H1 (cell line): Measurements from ENCODE around the gene LITAFD. TPM values are rescaled to one million over a fixed set of nuclear protein-coding genes. Genes with fewer than 3 reads are reported as not detected.

Experiments
- CTCF ChIA-PET: fragments of 300-600 bp; sonication (Branson Sonifier 250); formaldehyde crosslinking; loops from one replicate; lab custom pipeline; 2021; ENCODE audit not compliant: partially characterized antibody; lab: Charles Lee
- POLR2A ChIA-PET: fragments of 300-600 bp; sonication (Branson Sonifier 250); formaldehyde crosslinking; loops from one replicate; lab custom pipeline; 2021; ENCODE audit warnings: inconsistent platforms; ENCODE audit not compliant: partially characterized antibody; lab: Charles Lee
- DNase-seq, 2 experiments: peaks; one replicate each; pipeline versions ENCODE4 v3.0.0 to v3.0.0-alpha.2; 2010 to 2022; ENCODE audit warnings: low spot score in 2 of 2, low read depth in 1 of 2, mixed read lengths in 1 of 2
- FAIRE-seq: peaks from 2 replicates; lab custom pipeline; 2011; peaks lifted over from hg19 to GRCh38; lab: Jason Lieb, UNC
- H2AFZ ChIP-seq: 2 replicates; pipeline ENCODE4 v1.8.1; 2012; ENCODE audit warnings: low read length, inconsistent platforms
- H2AK5ac ChIP-seq: 2 replicates; pipeline ENCODE4 v1.6.1; 2013; ENCODE audit warnings: low read depth, low read length
- H2BK120ac ChIP-seq: replicated peaks from 2 replicates; pipeline ENCODE3; 2013; ENCODE audit warnings: low read depth, low read length, inconsistent platforms
- H2BK12ac ChIP-seq: 2 replicates; pipeline ENCODE4 v1.6.1; 2013; ENCODE audit warnings: low read depth, low read length
- H2BK15ac ChIP-seq: 2 replicates; pipeline ENCODE4 v1.6.1; 2013; ENCODE audit warnings: low read length
- H2BK20ac ChIP-seq: 2 replicates; pipeline ENCODE4 v1.6.1; 2013; ENCODE audit warnings: low read length
- H2BK5ac ChIP-seq: 2 replicates; pipeline ENCODE4 v1.6.1; 2013; ENCODE audit warnings: low read depth, low read length
- H3K14ac ChIP-seq: 2 replicates; pipeline ENCODE4 v1.6.1; 2013; ENCODE audit warnings: inconsistent platforms; ENCODE audit not compliant: insufficient read length
- H3K18ac ChIP-seq: 2 replicates; pipeline ENCODE4 v1.6.1; 2013; ENCODE audit warnings: low read length; ENCODE audit errors: extremely low read depth
- H3K23ac ChIP-seq: 2 replicates; pipeline ENCODE4 v1.6.1; 2013; ENCODE audit warnings: inconsistent platforms; ENCODE audit not compliant: insufficient read length
- H3K23me2 ChIP-seq: 2 replicates; pipeline ENCODE4 v1.6.1; 2013; ENCODE audit warnings: low read depth, low read length
- H3K27ac ChIP-seq: 2 replicates; pipeline ENCODE4 v1.6.1; 2011; ENCODE audit warnings: low read depth, low read length, inconsistent platforms
- H3K27me3 ChIP-seq, 4 experiments: replicated peaks in 1 of 4; 1 replicate in 1 of 4; 2 replicates in 3 of 4; pipeline versions ENCODE4 v1.6.1 to v1.8.1; 2011 to 2013; ENCODE audit warnings: low read length in 3 of 4, mild to moderate bottlenecking in 3 of 4, inconsistent platforms in 2 of 4, mixed read lengths in 2 of 4, moderate library complexity in 1 of 4; ENCODE audit not compliant: control insufficient read depth in 3 of 4, insufficient read depth in 3 of 4; ENCODE audit errors: extremely low read depth in 1 of 4
- H3K36me3 ChIP-seq, 4 experiments: 2 replicates each; pipeline versions ENCODE4 v1.6.1 to v1.8.1; 2011 to 2013; ENCODE audit warnings: mild to moderate bottlenecking in 4 of 4, low read length in 3 of 4, moderate library complexity in 2 of 4, control low read depth in 1 of 4, inconsistent platforms in 1 of 4; ENCODE audit not compliant: insufficient read depth in 4 of 4, control insufficient read depth in 2 of 4
- H3K4ac ChIP-seq: replicated peaks from 2 replicates; pipeline ENCODE3; 2013; ENCODE audit warnings: low read length, low read depth, mixed read lengths, inconsistent platforms; ENCODE audit not compliant: insufficient read length
- H3K4me1 ChIP-seq, 4 experiments: replicated peaks in 1 of 4; 1 replicate in 1 of 4; 2 replicates in 3 of 4; pipeline versions ENCODE4 v1.6.1 to v1.8.1; 2011 to 2013; ENCODE audit warnings: low read length in 3 of 4, inconsistent platforms in 2 of 4, mixed read lengths in 1 of 4; ENCODE audit not compliant: insufficient read depth in 4 of 4, control insufficient read depth in 3 of 4
- H3K4me2 ChIP-seq, 2 experiments: 2 replicates each; pipeline versions ENCODE4 v1.6.1 to v1.8.1; 2011 to 2013; ENCODE audit warnings: low read depth in 2 of 2, low read length in 2 of 2, control low read depth in 1 of 2, inconsistent platforms in 1 of 2, mild to moderate bottlenecking in 1 of 2; ENCODE audit not compliant: insufficient read depth in 1 of 2
- H3K4me3 ChIP-seq, 4 experiments: fragments of 200-600, 300-600 bp in 1 of 4; sonication (generic), shearing (Covaris generic), sonication (Bioruptor Twin) in 1 of 4; 2 replicates each; pipeline versions ENCODE4 v1.5.1 to v1.8.1; 2011 to 2016; ENCODE audit warnings: low read length in 4 of 4, low read depth in 3 of 4, control low read depth in 2 of 4, inconsistent platforms in 2 of 4, mild to moderate bottlenecking in 2 of 4, mixed read lengths in 1 of 4, moderate library complexity in 1 of 4; ENCODE audit not compliant: insufficient read depth in 2 of 4; ENCODE audit errors: extremely low read depth in 1 of 4
- H3K56ac ChIP-seq: replicated peaks from 2 replicates; pipeline ENCODE3; 2013; ENCODE audit warnings: low read depth, mild to moderate bottlenecking, mixed read lengths, low read length, inconsistent platforms; ENCODE audit not compliant: insufficient read length
- H3K79me1 ChIP-seq: 2 replicates; pipeline ENCODE4 v1.6.1; 2013; ENCODE audit warnings: low read depth, low read length, control low read depth
- H3K79me2 ChIP-seq, 2 experiments: 2 replicates each; pipeline versions ENCODE4 v1.6.1 to v1.8.1; 2012 to 2013; ENCODE audit warnings: low read length in 2 of 2, mild to moderate bottlenecking in 2 of 2, inconsistent platforms in 1 of 2; ENCODE audit not compliant: insufficient read depth in 2 of 2, control insufficient read depth in 1 of 2
- H3K9ac ChIP-seq, 4 experiments: replicated peaks in 1 of 4; 1 replicate in 1 of 4; 2 replicates in 3 of 4; pipeline versions ENCODE4 v1.6.1 to v1.8.1; 2011 to 2013; ENCODE audit warnings: low read depth in 3 of 4, low read length in 3 of 4, control low read depth in 2 of 4, mild to moderate bottlenecking in 2 of 4, moderate library complexity in 2 of 4, inconsistent platforms in 1 of 4; ENCODE audit errors: extremely low read depth in 1 of 4
- H3K9me3 ChIP-seq, 2 experiments: 2 replicates each; pipeline versions ENCODE4 v1.6.1 to v1.8.1; 2012 to 2013; ENCODE audit warnings: mild to moderate bottlenecking in 2 of 2, moderate library complexity in 2 of 2, control low read depth in 1 of 2, inconsistent platforms in 1 of 2, low read depth in 1 of 2, low read length in 1 of 2, mixed read lengths in 1 of 2; ENCODE audit not compliant: insufficient read depth in 2 of 2
- H4K20me1 ChIP-seq, 2 experiments: replicated peaks in 1 of 2; 2 replicates each; pipeline versions ENCODE3 to v1.8.1; 2011 to 2013; ENCODE audit warnings: inconsistent platforms in 2 of 2, low read length in 2 of 2, mild to moderate bottlenecking in 1 of 2; ENCODE audit not compliant: insufficient read depth in 2 of 2, control insufficient read depth in 1 of 2
- H4K5ac ChIP-seq: 2 replicates; pipeline ENCODE4 v1.6.1; 2013; ENCODE audit warnings: low read length, low read depth, mixed read lengths, inconsistent platforms; ENCODE audit not compliant: insufficient read length
- H4K8ac ChIP-seq: 2 replicates; pipeline ENCODE4 v1.8.0; 2013; ENCODE audit warnings: mild to moderate bottlenecking, moderate library complexity, low read length, inconsistent platforms; ENCODE audit not compliant: insufficient read depth; ENCODE audit errors: extremely low read depth
- H4K91ac ChIP-seq: replicated peaks from 2 replicates; pipeline ENCODE3; 2013; ENCODE audit warnings: low read length, mixed read lengths, inconsistent platforms; ENCODE audit not compliant: insufficient read length
- CEBPB ChIP-seq: IDR thresholded peaks from 2 replicates; pipeline ENCODE4 v1.6.1; 2012; ENCODE audit warnings: low read depth, low read length
- MAFK ChIP-seq: IDR thresholded peaks from 2 replicates; pipeline ENCODE4 v1.6.1; 2012; ENCODE audit warnings: low read depth, mild to moderate bottlenecking, improper control_type of control experiment, low read length
- SP4 ChIP-seq: IDR thresholded peaks from 2 replicates; pipeline ENCODE4 v1.6.1; 2012; ENCODE audit warnings: low read length, inconsistent platforms
- SRF ChIP-seq: IDR thresholded peaks from 2 replicates; pipeline ENCODE4 v1.6.1; 2011; ENCODE audit warnings: mild to moderate bottlenecking, low read depth, low read length, moderate library complexity
- whole genome bisulfite sequencing, 2 experiments: shearing (Covaris generic) in 1 of 2; methylation state at CpG; one replicate each; pipeline versions ENCODE4 v1.1.6 to v1.1.7; 2013 to 2015; ENCODE audit warnings: low lambda C conversion rate in 2 of 2, mixed read lengths in 2 of 2, inconsistent platforms in 1 of 2, low coverage in 1 of 2, missing lambda C conversion rate in 1 of 2; ENCODE audit not compliant: insufficient replicate concordance in 2 of 2, insufficient coverage in 1 of 2, insufficient read length in 1 of 2; ENCODE audit errors: extremely low coverage in 1 of 2, missing lambda C conversion rate in 1 of 2; 5-methylcytosine and 5-hydroxymethylcytosine counted together
- polyA plus RNA-seq, 7 experiments: library from polyadenylated mRNA; depleted of rRNA in 3 of 7; stranded (reverse) in 5 of 7; unstranded in 2 of 7; fragments of >200 nt in 5 of 7; fragments of 200-250 nt in 2 of 7; gene quantifications; 1 replicate in 5 of 7; 2 replicates in 1 of 7; 4 replicates in 1 of 7; pipeline versions ENCODE4 v1.2.1 to v1.2.3, GENCODE V29; 2011 to 2013; ENCODE audit warnings: missing spikeins in 2 of 7, mixed read lengths in 2 of 7
- total RNA-seq: library from RNA; stranded (reverse); fragmentation: NEBNext Ultra II Directional; extraction: Animal tissue kit (Norgen Biotek cat#: 25700); gene quantifications from 2 replicates; pipeline ENCODE4 v1.2.1, GENCODE V29; 2021
- TF ChIP-seq, protein P1 (sequence below): IDR thresholded peaks from 2 replicates; pipeline ENCODE4 v1.6.1; 2011; ENCODE audit warnings: low read depth, mild to moderate bottlenecking, low read length; ENCODE audit not compliant: insufficient read depth

LITAFD gene
- total and polyA plus RNA-seq, 2 of the 8 experiments (the other 6 are each of a cell fraction or from before 2014, with no cell fraction given): not detected

DNA sequence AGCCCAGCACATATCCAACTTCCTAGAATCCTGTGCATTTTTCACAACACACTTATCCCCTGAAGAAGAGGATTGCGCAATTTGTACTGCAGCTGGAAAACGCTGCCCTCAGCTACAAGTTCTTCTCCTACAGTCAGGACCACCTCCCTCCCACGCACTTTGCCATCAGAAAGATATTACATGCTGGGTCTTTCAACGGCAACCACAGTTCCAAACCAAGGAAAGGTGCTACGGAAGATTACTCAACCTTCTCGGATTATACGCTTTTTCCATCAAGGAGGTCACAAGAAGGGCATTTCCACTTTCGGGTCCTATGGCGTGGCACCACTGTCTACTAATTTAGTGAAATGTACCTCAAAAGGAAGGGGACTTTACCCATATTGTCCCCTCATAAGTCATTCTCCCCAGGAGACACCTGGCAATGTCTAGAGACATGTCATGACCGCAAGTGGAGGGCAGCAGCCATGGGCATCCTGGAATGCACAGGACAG lies 46.4 kb downstream of the LITAFD start:
- no peak for DNase-seq
- no peak for TF ChIP-seq MAFK
- TF ChIP-seq SP4: no peak
- TF ChIP-seq SRF: no peak
- TF ChIP-seq CEBPB: peak; percentile 94
- TF ChIP-seq, protein P1, sequence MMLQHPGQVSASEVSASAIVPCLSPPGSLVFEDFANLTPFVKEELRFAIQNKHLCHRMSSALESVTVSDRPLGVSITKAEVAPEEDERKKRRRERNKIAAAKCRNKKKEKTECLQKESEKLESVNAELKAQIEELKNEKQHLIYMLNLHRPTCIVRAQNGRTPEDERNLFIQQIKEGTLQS: no peak
- POLR2A ChIA-PET: interaction anchor here (1.4 kb wide), 1 partner anchor 24 kb away, joined by 3 read pairs; no protein-coding TSS in a partner anchor

More for the DNA sequence above, 46.4 kb downstream of the LITAFD start:
- peaks cover 20% of the 10 kb centered on the region for H3K79me1 ChIP-seq
- H3K23me2 ChIP-seq: no peaks in the 10 kb centered on the region
- no peak overlapping the region for H2BK5ac ChIP-seq
- no peak for FAIRE-seq
- H4K20me1 ChIP-seq: peaks cover 27 to 43% of the 10 kb centered on the region in 2 experiments
- H3K56ac ChIP-seq: no peak overlapping the region
- H3K4me1 ChIP-seq: peaks cover 2 to 4% (median 3%) of the 10 kb centered on the region in 4 experiments; a peak in 6 of 7 replicates
- H3K4me2 ChIP-seq: no peak overlapping the region
- H3K79me2 ChIP-seq: peaks cover 29 to 93% of the 10 kb centered on the region in 2 experiments
- H3K4me3 ChIP-seq: no peak overlapping the region
- H4K5ac ChIP-seq: no peak overlapping the region
- H3K9ac ChIP-seq: no peak overlapping the region
- no peak overlapping the region for H2BK12ac ChIP-seq
- CTCF ChIA-PET: interaction anchor here (1.1 to 1.5 kb wide), 5 partner anchors 8 to 38 kb away, joined by 3 to 7 read pairs (median 4); no protein-coding TSS in a partner anchor
- peaks cover 4 to 28% (median 11%) of the 10 kb centered on the region in 4 experiments; a peak in 6 of 8 replicates for H3K36me3 ChIP-seq
- no peaks in the 10 kb centered on the region for H3K9me3 ChIP-seq
- no peak overlapping the region for H4K91ac ChIP-seq
- H3K14ac ChIP-seq: no peak overlapping the region
- no peak overlapping the region for H2AFZ ChIP-seq
- no peak overlapping the region for H2AK5ac ChIP-seq
- H3K23ac ChIP-seq: no peak overlapping the region
- no peak overlapping the region for H4K8ac ChIP-seq
- H3K27ac ChIP-seq: no peak overlapping the region
- H2BK15ac ChIP-seq: no peak overlapping the region
- H2BK120ac ChIP-seq: no peak overlapping the region
- H3K18ac ChIP-seq: no peak overlapping the region
- H2BK20ac ChIP-seq: no peak overlapping the region
- WGBS, 2 experiments: 96% methylated on average over 10 of the region's 10 CpGs; no CpG with 5 or more reads in 1 of the 2 experiments
- no peaks in the 10 kb centered on the region for H3K27me3 ChIP-seq
- no peak overlapping the region for H3K4ac ChIP-seq
